ENCODE data around the gene QPRT.
A peak's percentile ranks its signal among the peaks of the same experiment; 100 is the strongest.

DNA sequence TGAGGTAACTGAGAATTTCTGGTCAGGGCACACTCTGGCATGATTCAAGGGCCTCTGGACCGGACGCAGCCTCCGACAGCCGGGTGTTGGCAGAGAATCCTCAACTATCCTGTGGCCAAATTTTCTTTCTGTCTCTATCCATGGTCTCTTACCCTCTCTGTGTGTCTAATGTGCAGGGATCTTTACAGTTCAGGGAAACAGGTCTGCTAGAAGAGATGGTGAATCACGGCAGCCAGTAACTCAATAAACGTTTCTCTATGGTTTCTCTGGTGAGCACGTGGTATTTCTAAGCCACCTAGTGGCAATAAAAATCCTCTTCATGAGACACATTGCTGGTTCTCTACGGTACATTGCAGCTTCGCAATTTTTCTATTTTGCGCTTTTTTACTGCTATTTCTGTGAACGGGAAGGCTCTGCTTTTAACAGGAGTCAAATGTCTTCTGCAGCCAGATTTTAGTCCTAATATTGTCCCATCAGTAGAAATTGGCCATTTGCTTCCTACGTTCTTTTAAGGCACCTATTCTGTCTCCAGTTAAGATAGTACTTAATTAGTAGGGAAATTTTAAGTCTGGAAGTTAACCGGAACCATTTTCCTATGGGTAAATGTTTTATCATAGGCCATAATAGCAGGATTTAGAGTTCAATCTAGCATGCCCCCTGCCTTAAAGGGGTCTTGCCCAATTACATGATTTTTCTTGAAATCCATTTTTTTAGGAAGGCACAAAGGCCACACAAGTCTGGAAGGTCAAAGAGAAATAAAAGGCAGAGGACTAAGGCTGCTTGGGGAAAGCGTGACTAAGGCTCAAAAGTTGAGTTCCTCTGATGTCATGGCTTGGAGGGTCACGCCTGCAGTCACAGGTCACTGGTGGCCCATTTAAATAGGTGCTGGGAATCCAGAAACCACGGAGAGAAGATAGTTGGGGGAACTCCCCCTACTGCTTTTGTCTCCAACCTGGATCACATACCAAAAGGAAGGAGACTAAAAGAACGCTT, 31.5 kb downstream of the QPRT start:
- TF ChIP-seq EZH2phosphoT487 (IDR thresholded peaks at IDR 0.05; ENCODE audit: low read depth), result no peak
- TF ChIP-seq, protein P1, sequence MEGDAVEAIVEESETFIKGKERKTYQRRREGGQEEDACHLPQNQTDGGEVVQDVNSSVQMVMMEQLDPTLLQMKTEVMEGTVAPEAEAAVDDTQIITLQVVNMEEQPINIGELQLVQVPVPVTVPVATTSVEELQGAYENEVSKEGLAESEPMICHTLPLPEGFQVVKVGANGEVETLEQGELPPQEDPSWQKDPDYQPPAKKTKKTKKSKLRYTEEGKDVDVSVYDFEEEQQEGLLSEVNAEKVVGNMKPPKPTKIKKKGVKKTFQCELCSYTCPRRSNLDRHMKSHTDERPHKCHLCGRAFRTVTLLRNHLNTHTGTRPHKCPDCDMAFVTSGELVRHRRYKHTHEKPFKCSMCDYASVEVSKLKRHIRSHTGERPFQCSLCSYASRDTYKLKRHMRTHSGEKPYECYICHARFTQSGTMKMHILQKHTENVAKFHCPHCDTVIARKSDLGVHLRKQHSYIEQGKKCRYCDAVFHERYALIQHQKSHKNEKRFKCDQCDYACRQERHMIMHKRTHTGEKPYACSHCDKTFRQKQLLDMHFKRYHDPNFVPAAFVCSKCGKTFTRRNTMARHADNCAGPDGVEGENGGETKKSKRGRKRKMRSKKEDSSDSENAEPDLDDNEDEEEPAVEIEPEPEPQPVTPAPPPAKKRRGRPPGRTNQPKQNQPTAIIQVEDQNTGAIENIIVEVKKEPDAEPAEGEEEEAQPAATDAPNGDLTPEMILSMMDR (IDR thresholded peaks at IDR 0.05; ENCODE audit: low read depth, low read length), result peak; percentile 67
